Glomerular visceral epithelial cell (primary cell): ENCODE measurements around the gene OPN1MW2.
"Not testable (repeated sequence)": the region's sequence is repeated elsewhere in the genome, so short reads cannot be mapped to it uniquely, and the experiment has no call there.

ENCODE experiments used
- DNase-seq: peaks from one replicate; pipeline ENCODE4 v3.0.0-alpha.2; 2016; ENCODE audit errors: extremely low spot score

Gene OPN1MW2

DNA sequence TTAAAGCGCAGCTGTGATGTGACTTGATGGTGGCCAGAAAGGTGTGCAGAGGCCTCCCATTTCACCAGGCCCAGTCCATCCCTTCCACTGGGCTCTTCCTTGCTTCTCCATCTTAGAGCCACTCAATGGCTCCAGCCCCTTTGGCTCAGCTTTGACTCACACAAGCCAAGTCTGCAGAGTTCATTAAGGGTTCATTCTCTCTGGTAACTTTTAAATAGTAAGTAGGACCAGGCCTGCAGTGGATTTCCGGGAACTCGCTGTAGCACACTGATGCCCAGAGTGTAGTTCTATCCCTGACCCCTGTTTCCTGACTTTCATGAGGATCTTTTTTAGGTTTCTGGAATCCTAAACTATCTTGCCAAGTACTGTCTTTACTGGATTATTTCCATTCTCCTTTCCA, 49.7 kb downstream of the OPN1MW2 start:
- not testable (repeated sequence) for DNase-seq
